NCI-H2081 treated with DMSO at 0.1 percent for 48 hours (cell line): Measurements from ENCODE around the gene PET100.

Source experiments
- DNase-seq: peaks from one replicate; lab custom pipeline; 2025; lab: John Stamatoyannopoulos, UW

PET100 gene

DNA sequence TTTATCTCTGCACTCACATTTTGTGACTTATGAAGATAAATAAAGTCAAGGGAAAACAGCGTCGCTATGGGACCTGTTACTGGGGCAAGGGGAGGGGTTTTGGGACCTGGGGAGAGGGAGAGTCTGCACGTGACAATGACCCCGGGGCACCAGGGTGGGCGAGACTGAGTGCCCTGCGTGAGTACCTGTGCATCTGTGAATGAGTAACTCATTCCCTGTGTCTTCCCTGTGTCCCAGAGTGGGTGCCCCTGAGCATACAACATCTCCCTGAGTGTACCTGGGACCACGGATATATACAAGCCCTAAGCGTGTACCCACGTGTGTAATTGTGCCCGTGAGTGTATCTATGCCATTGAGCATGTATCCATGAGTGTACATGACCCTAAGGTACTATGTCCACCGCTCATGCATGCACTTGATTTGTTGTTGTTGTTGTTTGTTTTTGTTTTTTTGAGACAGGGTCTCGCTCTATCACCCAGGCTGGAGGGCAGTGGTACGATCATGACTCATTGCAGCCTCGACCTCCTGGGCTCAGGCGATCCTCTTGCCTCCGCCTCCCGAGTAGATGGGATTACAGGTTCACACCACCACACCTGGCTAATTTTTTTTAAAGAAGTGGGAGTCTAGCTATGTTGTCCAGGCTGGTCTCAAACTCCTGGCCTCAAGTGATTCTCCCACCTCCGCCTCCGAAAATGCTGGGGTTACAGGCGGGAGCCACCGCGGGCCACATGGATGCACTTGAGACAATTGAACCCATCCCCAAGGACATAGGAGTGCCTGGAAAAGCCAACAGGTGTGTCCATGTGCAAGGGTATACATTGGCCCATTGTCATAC lies 50.4 kb downstream of the PET100 start:
- DNase-seq = no peak

DNA sequence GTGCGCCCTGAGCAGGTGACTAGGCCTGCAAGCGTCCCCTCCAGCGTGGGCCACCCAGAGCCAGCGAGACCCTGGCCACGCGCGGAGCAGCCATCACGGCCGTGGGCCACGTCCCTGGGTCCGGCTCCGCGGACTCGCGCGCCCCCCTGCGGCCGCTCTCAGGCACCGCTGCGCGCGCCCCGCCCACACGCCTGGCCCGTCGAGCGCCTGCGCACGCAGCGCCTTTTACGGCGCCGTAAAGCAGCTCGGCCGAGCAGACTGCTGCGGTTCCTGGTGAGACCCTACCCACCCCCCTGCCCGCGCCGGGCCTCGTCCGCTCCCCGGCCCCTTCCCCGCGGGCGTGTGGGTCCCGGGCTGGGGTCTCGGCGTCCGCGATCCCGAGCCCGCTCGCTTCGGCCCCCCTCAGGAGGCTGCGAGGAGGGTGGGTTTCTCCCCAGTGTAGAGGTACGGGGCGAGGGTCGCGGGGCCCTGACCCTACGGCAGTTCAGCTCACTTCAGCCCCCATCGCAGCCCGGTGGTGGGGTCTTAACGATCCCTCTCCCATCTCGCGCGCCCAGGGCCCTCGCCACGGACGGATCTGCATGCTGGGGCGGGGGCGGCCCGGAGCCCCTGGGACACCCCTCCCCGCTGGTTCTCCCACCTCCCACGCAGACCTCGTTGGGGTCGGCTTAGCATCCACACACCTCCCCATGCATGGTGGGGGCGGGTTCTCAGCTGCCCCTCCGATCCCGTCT lies 51.2 kb downstream of the PET100 start, which contains the start of gene TRAPPC5:
TSS of gene TRAPPC5 (plus strand) at position 228 of the 734 bp plus-strand sequence. CDS start 1,421 bp downstream, outside the sequence.
- peak; percentile 30 for DNase-seq
